SHP77 (cell line): Measurements from ENCODE around the gene RASA4.
"Not testable (repeated sequence)": the region's sequence is repeated elsewhere in the genome, so short reads cannot be mapped to it uniquely, and the experiment has no call there.

Experiments
- DNase-seq, 2 experiments: peaks; one replicate each; lab custom pipeline; 2025; lab: John Stamatoyannopoulos, UW

Gene RASA4

GRCh38 chr7:102606848-102607247 lies 9.7 kb downstream of the RASA4 start:
- DNase-seq = not testable (repeated sequence)

GRCh38 chr7:102604431-102605145 lies 12.0 kb downstream of the RASA4 start:
- not testable (repeated sequence) for DNase-seq

- not testable (repeated sequence) for DNase-seq
Observed at GRCh38 chr7:102602317-102602716, 14.2 kb downstream of the RASA4 start.

- DNase-seq = not testable (repeated sequence)
Observed at GRCh38 chr7:102599699-102600098, 16.9 kb downstream of the RASA4 start.

GRCh38 chr7:102596036-102596435 lies 20.5 kb downstream of the RASA4 start:
- DNase-seq = not testable (repeated sequence)

GRCh38 chr7:102593637-102594334 lies 22.8 kb downstream of the RASA4 start:
- not testable (repeated sequence) for DNase-seq

GRCh38 chr7:102592477-102593019 lies 24.0 kb downstream of the RASA4 start:
- not testable (repeated sequence) for DNase-seq

GRCh38 chr7:102589857-102590256 lies 26.7 kb downstream of the RASA4 start:
- DNase-seq = not testable (repeated sequence)

GRCh38 chr7:102583495-102583894 lies 33.1 kb downstream of the RASA4 start:
- not testable (repeated sequence) for DNase-seq

- not testable (repeated sequence) for DNase-seq
Observed at GRCh38 chr7:102581722-102582121, 34.8 kb downstream of the RASA4 start.

GRCh38 chr7:102578486-102578885 lies 38.1 kb downstream of the RASA4 start:
- DNase-seq = not testable (repeated sequence)

- not testable (repeated sequence) for DNase-seq
Observed at GRCh38 chr7:102577315-102578240, 39.0 kb downstream of the RASA4 start.

GRCh38 chr7:102576363-102576762 lies 40.2 kb downstream of the RASA4 start:
- DNase-seq = not testable (repeated sequence)

GRCh38 chr7:102574607-102575006 lies 41.9 kb downstream of the RASA4 start:
- not testable (repeated sequence) for DNase-seq

- not testable (repeated sequence) for DNase-seq
Observed at GRCh38 chr7:102572261-102573239, 44.0 kb downstream of the RASA4 start, which contains the start of gene POLR2J3. Gene POLR2J3, minus strand, starts transcription at chr7:102572583. Its CDS starts 62 bp downstream, at chr7:102572521.

- DNase-seq = not testable (repeated sequence)
Observed at GRCh38 chr7:102568620-102569019, 47.9 kb downstream of the RASA4 start.

- DNase-seq = not testable (repeated sequence)
Observed at GRCh38 chr7:102550808-102551422, 65.6 kb downstream of the RASA4 start, which contains the start of gene SPDYE2. Gene SPDYE2, plus strand, starts transcription at chr7:102551226. Its CDS starts 2,030 bp downstream, at chr7:102553256.

- not testable (repeated sequence) for DNase-seq
Observed at GRCh38 chr7:102546353-102546752, 70.2 kb downstream of the RASA4 start.

GRCh38 chr7:102545288-102545687 lies 71.3 kb downstream of the RASA4 start:
- not testable (repeated sequence) for DNase-seq

- DNase-seq = not testable (repeated sequence)
Observed at GRCh38 chr7:102544372-102544771, 72.2 kb downstream of the RASA4 start.
